GM23248 (cell line): ENCODE results near the gene HJURP. TPM values are rescaled to one million over a fixed set of nuclear protein-coding genes. Genes with fewer than 3 reads are reported as not detected.

Experiments used
- DNase-seq: peaks from one replicate; pipeline ENCODE4 v3.0.0-alpha.2; 2015
- H2AFZ ChIP-seq: fragments of 200-600 bp; sonication (generic); 2 replicates; pipeline ENCODE4 v1.6.1; 2016; ENCODE audit warnings: antibody characterized with exemption
- H3F3A ChIP-seq: fragments of 200-600 bp; sonication (generic); 2 replicates; pipeline ENCODE4 v1.6.1; 2016; ENCODE audit warnings: mild to moderate bottlenecking, antibody characterized with exemption, mixed run types; ENCODE audit not compliant: insufficient read depth
- H3K27ac ChIP-seq: fragments of 200-600 bp; sonication (generic); 2 replicates; pipeline ENCODE4 v1.5.1; 2016; ENCODE audit warnings: mild to moderate bottlenecking
- H3K27me3 ChIP-seq: fragments of 200-600 bp; sonication (generic); replicated peaks from 2 replicates; pipeline ENCODE4 v1.6.1; 2016; ENCODE audit warnings: mild to moderate bottlenecking; ENCODE audit not compliant: insufficient read depth
- H3K36me3 ChIP-seq: fragments of 200-600 bp; sonication (generic); 2 replicates; pipeline ENCODE4 v1.6.1; 2016; ENCODE audit warnings: low read depth, mild to moderate bottlenecking
- H3K4me1 ChIP-seq: fragments of 200-600 bp; sonication (generic); 2 replicates; pipeline ENCODE4 v1.6.1; 2016; ENCODE audit warnings: mild to moderate bottlenecking; ENCODE audit not compliant: insufficient read depth
- H3K4me2 ChIP-seq: fragments of 200-600 bp; sonication (generic); one replicate; pipeline ENCODE4 v1.6.1; 2016; ENCODE audit warnings: mild to moderate bottlenecking; ENCODE audit not compliant: unreplicated experiment
- H3K4me3 ChIP-seq: fragments of 200-600 bp; sonication (generic); 2 replicates; pipeline ENCODE4 v1.5.1; 2016; ENCODE audit warnings: mild to moderate bottlenecking
- H3K79me2 ChIP-seq: fragments of 200-600 bp; sonication (generic); 2 replicates; pipeline ENCODE4 v1.6.1; 2016; ENCODE audit warnings: mild to moderate bottlenecking; ENCODE audit not compliant: insufficient read depth
- H3K9ac ChIP-seq: fragments of 200-600 bp; sonication (generic); 2 replicates; pipeline ENCODE4 v1.6.1; 2016; ENCODE audit warnings: mild to moderate bottlenecking
- H3K9me2 ChIP-seq: fragments of 200-600 bp; sonication (generic); 2 replicates; pipeline ENCODE4 v1.6.1; 2016; ENCODE audit warnings: mixed run types, mild to moderate bottlenecking, moderate library complexity; ENCODE audit not compliant: insufficient read depth
- H3K9me3 ChIP-seq: fragments of 200-600 bp; sonication (generic); one replicate; pipeline ENCODE4 v1.6.1; 2017; ENCODE audit warnings: low read depth
- H4K20me1 ChIP-seq: fragments of 200-600 bp; sonication (generic); 2 replicates; pipeline ENCODE4 v1.6.0; 2016; ENCODE audit not compliant: insufficient read depth
- EZH2 ChIP-seq: fragments of 200-600 bp; sonication (generic); IDR thresholded peaks from 2 replicates; pipeline ENCODE4 v1.6.1; 2018; ENCODE audit warnings: antibody characterized with exemption, mild to moderate bottlenecking; ENCODE audit not compliant: insufficient read depth, poor library complexity, severe bottlenecking
- EZH2phosphoT487 ChIP-seq: fragments of 200-600 bp; sonication (generic); IDR thresholded peaks from 2 replicates; pipeline ENCODE4 v1.6.1; 2018; ENCODE audit warnings: antibody characterized with exemption, moderate library complexity, mild to moderate bottlenecking, low read depth; ENCODE audit not compliant: insufficient read depth
- WGBS, 2 experiments: methylation state at CpG; one replicate each; pipeline ENCODE4 v1.1.6; 2015 to 2017; ENCODE audit warnings: low lambda C conversion rate in 2 of 2, low coverage in 1 of 2; ENCODE audit errors: missing lambda C conversion rate in 2 of 2; 5-methylcytosine and 5-hydroxymethylcytosine counted together
- in situ Hi-C: fragments of 300-500 bp; cut with MboI; formaldehyde crosslinking; loops from 2 replicates; pipeline ENCODE4 v1.15.0; 2020
- polyA plus RNA-seq: library from polyadenylated mRNA; unstranded; fragments of >200 nt; fragmentation: Nextera tagmentation; extraction: Ambion mirVana; gene quantifications from 2 replicates; pipeline ENCODE4 v1.2.1, GENCODE V29; 2016
- total RNA-seq: library from RNA; depleted of rRNA; stranded (reverse); fragments of >200 nt; shearing (Covaris generic); gene quantifications from 2 replicates; pipeline ENCODE4 v1.2.3, GENCODE V29; 2014

HJURP gene
- total and polyA plus RNA-seq, 2 experiments from 2014 or later = 13.2 to 13.9 TPM

DNA sequence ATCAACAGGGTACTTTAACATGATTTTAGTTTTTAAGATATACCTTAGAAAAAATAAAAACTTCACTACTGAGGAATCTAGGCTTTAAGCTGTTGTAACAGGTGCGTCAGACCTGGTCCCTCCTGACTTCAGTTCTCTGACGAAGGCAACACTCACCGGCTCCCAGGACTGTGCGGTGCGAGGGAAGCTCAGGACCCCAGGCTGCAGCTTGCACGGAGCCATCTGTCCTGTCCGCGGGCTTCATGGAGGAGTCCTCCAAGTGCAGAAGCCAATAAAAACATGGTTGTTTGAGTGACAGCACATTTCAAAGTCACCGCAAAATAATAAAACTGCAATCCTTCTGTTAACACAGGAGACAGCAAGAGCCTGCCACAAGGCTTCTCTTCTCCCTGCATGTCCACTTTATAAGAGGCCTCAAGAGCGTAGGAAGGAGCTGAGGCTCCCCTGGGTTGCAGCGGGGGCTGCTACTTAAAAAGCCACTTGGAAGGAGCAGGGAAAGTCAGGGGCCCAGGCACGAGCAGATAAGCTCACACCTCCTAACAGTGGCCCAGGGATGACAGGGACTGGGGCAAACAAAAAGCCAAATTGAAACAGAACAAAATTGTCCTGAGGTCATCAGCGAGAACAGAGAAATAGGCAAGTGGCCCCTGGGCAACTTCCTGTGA is 4.6 kb downstream of the HJURP start:
- Histone ChIP-seq H3K79me2 (peaks cover 57% of the 10 kb centered on the region), H2AFZ (no peak overlapping the region), H4K20me1 (no peaks in the 10 kb centered on the region), H3K27me3 (no peaks in the 10 kb centered on the region), H3K9me2 (no peaks in the 10 kb centered on the region), H3K4me2 (no peak overlapping the region), H3K4me3 (no peak overlapping the region), H3K9me3 (no peaks in the 10 kb centered on the region), H3K36me3 (peaks cover 6% of the 10 kb centered on the region; the same call in 1 of the 2 replicates), H3K4me1 (peaks cover 12% of the 10 kb centered on the region; the same call in 1 of the 2 replicates), H3K9ac (no peak overlapping the region), H3F3A (peaks cover 1% of the 10 kb centered on the region; the same call in 1 of the 2 replicates), H3K27ac (no peak overlapping the region)
- TF ChIP-seq EZH2 (no peak), EZH2phosphoT487 (no peak)
- WGBS, 2 experiments = 89% methylated on average over 13 of the region's 13 CpGs
- DNase-seq = no peak
- in situ Hi-C loops = no loop called here

DNA sequence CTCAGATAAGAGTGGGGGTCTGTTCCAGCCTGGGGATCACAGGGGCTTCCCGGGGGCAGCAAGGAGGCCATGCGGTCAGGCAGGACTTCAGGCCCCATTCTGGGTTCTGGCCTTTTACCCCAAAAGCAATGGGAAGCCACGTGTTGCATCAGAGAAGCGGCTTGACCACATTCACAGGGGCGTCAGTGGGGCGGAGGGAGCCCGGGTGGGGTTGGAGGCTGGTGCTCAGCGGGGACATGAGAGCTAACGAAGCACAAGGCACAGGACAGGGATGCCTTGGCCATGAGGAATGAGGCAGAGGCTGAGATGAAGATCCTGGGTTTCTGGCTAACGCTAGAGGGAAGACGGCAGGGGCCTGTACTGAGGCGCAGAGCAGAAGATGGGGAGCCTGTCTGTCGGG is 6.1 kb downstream of the HJURP start:
- no peak overlapping the region for H3K9ac ChIP-seq
- in situ Hi-C loops = no loop called here
- TF ChIP-seq EZH2 = no peak
- TF ChIP-seq EZH2phosphoT487 = no peak
- 97 to 100% methylated on average over 13 of the region's 13 CpGs for WGBS, 2 experiments
- no peaks in the 10 kb centered on the region for H3K9me2 ChIP-seq
- H3K79me2 ChIP-seq = peaks cover 59% of the 10 kb centered on the region
- no peaks in the 10 kb centered on the region for H4K20me1 ChIP-seq
- H3K4me2 ChIP-seq = no peak overlapping the region
- no peaks in the 10 kb centered on the region for H3K27me3 ChIP-seq
- peaks cover 8% of the 10 kb centered on the region; the same call in 1 of the 2 replicates for H3K4me1 ChIP-seq
- no peaks in the 10 kb centered on the region for H3F3A ChIP-seq
- no peak overlapping the region for H2AFZ ChIP-seq
- H3K9me3 ChIP-seq = no peaks in the 10 kb centered on the region
- no peak overlapping the region for H3K4me3 ChIP-seq
- peaks cover 6% of the 10 kb centered on the region; the same call in 1 of the 2 replicates for H3K36me3 ChIP-seq
- DNase-seq = no peak
- H3K27ac ChIP-seq = no peak overlapping the region

DNA sequence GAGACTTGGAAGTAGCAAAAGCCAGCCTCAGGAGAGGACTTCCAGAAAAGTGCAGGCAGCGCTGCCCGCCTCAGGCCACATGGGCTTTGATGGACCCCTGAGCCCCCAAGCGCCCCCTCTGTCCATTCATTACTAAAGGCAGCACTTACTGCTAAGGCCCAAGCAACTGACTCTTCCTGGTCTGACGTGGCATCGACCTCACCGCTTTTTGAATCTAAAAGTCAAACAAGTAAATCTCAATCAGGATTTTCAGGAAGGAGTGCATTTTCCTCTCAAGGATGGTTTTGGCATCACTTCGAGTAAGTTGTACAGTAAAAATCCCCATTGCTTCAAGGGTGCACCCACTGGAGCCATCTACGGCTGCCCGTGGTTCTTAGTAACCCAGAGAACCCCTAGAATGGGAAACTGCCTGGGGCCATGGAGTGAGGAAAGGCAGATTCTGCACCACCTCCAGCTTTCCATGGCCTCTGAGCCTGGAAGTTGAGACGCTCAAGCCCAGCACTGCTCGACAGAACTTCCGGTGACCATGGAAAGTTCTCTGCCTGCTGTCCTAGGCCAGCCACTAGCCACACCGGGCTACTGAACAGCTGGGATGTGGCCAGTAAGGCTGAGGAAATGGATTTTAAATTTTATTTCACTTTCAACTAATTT is 7.0 kb downstream of the HJURP start:
- Histone ChIP-seq H2AFZ (no peak overlapping the region), H3K9me2 (no peaks in the 10 kb centered on the region), H4K20me1 (no peaks in the 10 kb centered on the region), H3K4me2 (no peak overlapping the region), H3K4me3 (no peak overlapping the region), H3K4me1 (0 out of 2 replicates have a peak, but pooled peaks cover 1% of the 10 kb centered on the region), H3K36me3 (peaks cover 6% of the 10 kb centered on the region; the same call in 1 of the 2 replicates), H3K9ac (no peak overlapping the region), H3K27ac (no peak overlapping the region), H3K79me2 (peaks cover 57% of the 10 kb centered on the region), H3F3A (no peaks in the 10 kb centered on the region), H3K9me3 (no peaks in the 10 kb centered on the region), H3K27me3 (no peaks in the 10 kb centered on the region)
- WGBS, 2 experiments = 97 to 98% methylated on average over 13 of the region's 13 CpGs
- in situ Hi-C loops = no loop called here
- TF ChIP-seq EZH2phosphoT487 = no peak
- no peak for DNase-seq

DNA sequence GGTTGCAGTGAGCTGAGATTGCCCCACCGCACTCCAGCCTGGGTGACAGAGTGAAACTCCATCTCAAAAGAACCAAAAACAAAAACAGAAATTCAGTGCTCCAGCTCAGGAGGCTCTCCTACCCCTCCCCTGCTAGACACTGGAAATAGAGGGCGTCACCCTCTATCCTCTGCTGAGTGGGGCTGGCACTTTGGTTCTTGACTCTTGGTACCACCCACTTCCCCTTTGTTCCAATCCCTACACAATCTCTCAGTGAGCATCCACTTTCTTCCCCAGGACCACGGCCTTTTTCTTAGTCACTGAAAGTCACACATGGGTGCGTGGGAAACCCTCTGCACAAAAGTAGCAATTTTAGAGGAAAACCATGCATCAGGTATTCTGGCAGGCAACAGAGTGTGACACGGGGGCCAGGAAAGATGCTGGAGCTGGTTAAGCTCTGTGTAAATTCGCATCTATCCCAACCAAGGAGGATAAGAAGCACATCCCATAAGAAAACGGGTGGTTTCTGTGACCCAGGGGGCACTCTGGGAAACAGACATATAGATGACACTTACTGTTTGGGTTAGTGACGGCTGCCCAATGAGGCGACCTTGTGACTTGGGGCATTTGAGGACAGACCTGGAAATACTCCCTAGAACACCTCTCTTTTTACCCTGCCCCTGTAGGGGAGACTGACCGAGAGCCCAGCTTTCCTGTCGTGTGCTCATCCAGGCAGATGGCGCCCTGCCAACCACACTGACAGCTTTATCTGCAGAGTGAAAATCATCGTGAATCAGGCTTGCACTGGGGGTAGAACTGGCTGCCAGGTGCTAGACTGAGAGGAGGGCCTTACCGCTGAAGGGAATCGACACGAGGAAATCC is 7.7 kb downstream of the HJURP start:
- H3K79me2 ChIP-seq = peaks cover 57% of the 10 kb centered on the region
- H3K27ac ChIP-seq = no peak overlapping the region
- no peaks in the 10 kb centered on the region for H3F3A ChIP-seq
- H2AFZ ChIP-seq = no peak overlapping the region
- no peaks in the 10 kb centered on the region for H3K27me3 ChIP-seq
- no peak for TF ChIP-seq EZH2phosphoT487
- TF ChIP-seq EZH2 = no peak
- 90 to 91% methylated on average over 16 of the region's 16 CpGs for WGBS, 2 experiments
- peaks cover 6% of the 10 kb centered on the region; the same call in 1 of the 2 replicates for H3K36me3 ChIP-seq
- no peak overlapping the region for H3K9ac ChIP-seq
- H4K20me1 ChIP-seq = no peaks in the 10 kb centered on the region
- H3K4me3 ChIP-seq = no peak overlapping the region
- in situ Hi-C loops = no loop called here
- H3K9me2 ChIP-seq = no peaks in the 10 kb centered on the region
- H3K4me1 ChIP-seq = no peaks in the 10 kb centered on the region
- H3K9me3 ChIP-seq = no peaks in the 10 kb centered on the region
- no peak for DNase-seq
- H3K4me2 ChIP-seq = no peak overlapping the region
